ENCODE results near the gene FDX1.

Gene FDX1

GRCh38 chr11:110431051-110431672 is 1.4 kb downstream of the FDX1 start:
- no peak for DNase-seq (ENCODE audit: low read depth, low spot score)

GRCh38 chr11:110431674-110432073 is 1.9 kb downstream of the FDX1 start:
- DNase-seq (ENCODE audit: low read depth, low spot score): no peak

GRCh38 chr11:110432713-110433392 is 3.1 kb downstream of the FDX1 start:
- DNase-seq (ENCODE audit: low read depth, low spot score): no peak

- no peak for DNase-seq (ENCODE audit: low read depth, low spot score)
These were observed 3.9 kb downstream of the FDX1 start for GRCh38 chr11:110433393-110434333.

- DNase-seq (ENCODE audit: low read depth, low spot score): no peak
These were observed 5.4 kb downstream of the FDX1 start for GRCh38 chr11:110434952-110435779.

GRCh38 chr11:110435780-110436717 is 6.3 kb downstream of the FDX1 start:
- DNase-seq (ENCODE audit: low read depth, low spot score): no peak

- DNase-seq (ENCODE audit: low read depth, low spot score): no peak
These were observed 8.3 kb downstream of the FDX1 start for GRCh38 chr11:110438017-110438416.

- DNase-seq (ENCODE audit: low read depth, low spot score): no peak
These were observed 15.7 kb downstream of the FDX1 start for GRCh38 chr11:110445437-110445836.

GRCh38 chr11:110446061-110446460 is 16.3 kb downstream of the FDX1 start:
- DNase-seq (ENCODE audit: low read depth, low spot score): no peak

- no peak for DNase-seq (ENCODE audit: low read depth, low spot score)
These were observed 16.8 kb downstream of the FDX1 start for GRCh38 chr11:110446594-110446993.

GRCh38 chr11:110447343-110447742 is 17.6 kb downstream of the FDX1 start:
- no peak for DNase-seq (ENCODE audit: low read depth, low spot score)

- DNase-seq (ENCODE audit: low read depth, low spot score): no peak
These were observed 18.4 kb downstream of the FDX1 start for GRCh38 chr11:110447897-110448745.

- no peak for DNase-seq (ENCODE audit: low read depth, low spot score)
These were observed 20.5 kb downstream of the FDX1 start for GRCh38 chr11:110450246-110450645.

- no peak for DNase-seq (ENCODE audit: low read depth, low spot score)
These were observed 23.0 kb downstream of the FDX1 start for GRCh38 chr11:110452720-110453119.

GRCh38 chr11:110453684-110454354 is 24.1 kb downstream of the FDX1 start:
- DNase-seq (ENCODE audit: low read depth, low spot score): no peak

GRCh38 chr11:110454609-110455008 is 24.9 kb downstream of the FDX1 start:
- DNase-seq (ENCODE audit: low read depth, low spot score): no peak

- no peak for DNase-seq (ENCODE audit: low read depth, low spot score)
These were observed 26.0 kb downstream of the FDX1 start for GRCh38 chr11:110455718-110456117.

GRCh38 chr11:110463153-110463552 is 33.4 kb downstream of the FDX1 start:
- DNase-seq (ENCODE audit: low read depth, low spot score): no peak

GRCh38 chr11:110465231-110465630 is 35.5 kb downstream of the FDX1 start:
- no peak for DNase-seq (ENCODE audit: low read depth, low spot score)
